GM12874 (cell line): ENCODE results near the gene MCUB.
A peak's percentile ranks its signal among the peaks of the same experiment; 100 is the strongest.

Experiments
- CTCF ChIP-seq: IDR thresholded peaks from 2 replicates; pipeline ENCODE4 v1.5.1; 2011; ENCODE audit warnings: low read depth, mild to moderate bottlenecking, control low read depth, low read length, moderate library complexity; ENCODE audit not compliant: insufficient read depth

Gene MCUB

GRCh38 chr4:109699553-109700225 lies 139.6 kb downstream of the MCUB start:
- TF ChIP-seq CTCF: no peak

- TF ChIP-seq CTCF: no peak
These were observed 141.7 kb downstream of the MCUB start for GRCh38 chr4:109701566-109702410.

- TF ChIP-seq CTCF: peak; percentile 82
These were observed 143.1 kb downstream of the MCUB start, which contains the start of gene CASP6 for GRCh38 chr4:109702950-109703663. Gene CASP6, minus strand, starts transcription at chr4:109703445. Its CDS starts 50 bp downstream, at chr4:109703395.

- no peak for TF ChIP-seq CTCF
These were observed 143.8 kb downstream of the MCUB start for GRCh38 chr4:109703664-109704361.

GRCh38 chr4:109708435-109708834 lies 148.4 kb downstream of the MCUB start:
- TF ChIP-seq CTCF: no peak

- TF ChIP-seq CTCF: no peak
These were observed 148.9 kb downstream of the MCUB start for GRCh38 chr4:109708990-109709389.
